Measurements from ENCODE around the gene PRKAR2A.
A peak's percentile ranks its signal among the peaks of the same experiment; 100 is the strongest.
"Not testable (repeated sequence)": the region's sequence is repeated elsewhere in the genome, so short reads cannot be mapped to it uniquely, and the experiment has no call there.

The PRKAR2A gene

GRCh38 chr3:48819234-48820221 lies 28.1 kb downstream of the PRKAR2A start:
- TF ChIP-seq POLR2A (IDR thresholded peaks at IDR 0.05; ENCODE audit: low read depth, low read length) = no peak
- DNase-seq (ENCODE audit: insufficient read length, low spot score) (no peak), FAIRE-seq (no peak)

- no peak for TF ChIP-seq POLR2A (IDR thresholded peaks at IDR 0.05; ENCODE audit: low read depth, low read length)
- DNase-seq (ENCODE audit: insufficient read length, low spot score) (no peak), FAIRE-seq (no peak)
These were observed 36.1 kb downstream of the PRKAR2A start for GRCh38 chr3:48811524-48811923.

- no peak for DNase-seq (ENCODE audit: insufficient read length, low spot score)
- no peak for FAIRE-seq
- no peak for TF ChIP-seq POLR2A (IDR thresholded peaks at IDR 0.05; ENCODE audit: low read depth, low read length)
These were observed 42.7 kb downstream of the PRKAR2A start for GRCh38 chr3:48804930-48805329.

- not testable (repeated sequence) for DNase-seq (ENCODE audit: insufficient read length, low spot score); FAIRE-seq
These were observed 46.8 kb downstream of the PRKAR2A start for GRCh38 chr3:48800831-48801230.

- no peak for DNase-seq (ENCODE audit: insufficient read length, low spot score)
- no peak for FAIRE-seq
These were observed 48.7 kb downstream of the PRKAR2A start for GRCh38 chr3:48798998-48799397.

GRCh38 chr3:48797626-48798025 lies 50.0 kb downstream of the PRKAR2A start:
- FAIRE-seq = peak; percentile 36
- DNase-seq (ENCODE audit: insufficient read length, low spot score) = no peak
- TF ChIP-seq POLR2A (IDR thresholded peaks at IDR 0.05; ENCODE audit: low read depth, low read length) = no peak

More at GRCh38 chr3:48798998-48799397, 48.7 kb downstream of the PRKAR2A start:
- no peak for TF ChIP-seq POLR2A (IDR thresholded peaks at IDR 0.05; ENCODE audit: low read depth, low read length)

GRCh38 chr3:48795997-48796732 lies 51.5 kb downstream of the PRKAR2A start:
- FAIRE-seq (no peak), DNase-seq (ENCODE audit: insufficient read length, low spot score) (no peak)
- no peak for TF ChIP-seq POLR2A (IDR thresholded peaks at IDR 0.05; ENCODE audit: low read depth, low read length)

- not testable (repeated sequence) for DNase-seq (ENCODE audit: insufficient read length, low spot score); FAIRE-seq
These were observed 54.2 kb downstream of the PRKAR2A start for GRCh38 chr3:48793484-48793883.

GRCh38 chr3:48789665-48790064 lies 58.0 kb downstream of the PRKAR2A start:
- no peak for TF ChIP-seq POLR2A (IDR thresholded peaks at IDR 0.05; ENCODE audit: low read depth, low read length)
- no peak for DNase-seq (ENCODE audit: insufficient read length, low spot score)
- FAIRE-seq = no peak

- TF ChIP-seq POLR2A (IDR thresholded peaks at IDR 0.05; ENCODE audit: low read depth, low read length) = no peak
- FAIRE-seq = no peak
These were observed 59.0 kb downstream of the PRKAR2A start for GRCh38 chr3:48788544-48789162.

GRCh38 chr3:48784426-48785120 lies 63.1 kb downstream of the PRKAR2A start:
- DNase-seq (ENCODE audit: insufficient read length, low spot score) = no peak
- FAIRE-seq = no peak
- no peak for TF ChIP-seq POLR2A (IDR thresholded peaks at IDR 0.05; ENCODE audit: low read depth, low read length)

More at GRCh38 chr3:48788544-48789162, 59.0 kb downstream of the PRKAR2A start:
- DNase-seq (ENCODE audit: insufficient read length, low spot score) = no peak

- no peak for FAIRE-seq
- no peak for TF ChIP-seq POLR2A (IDR thresholded peaks at IDR 0.05; ENCODE audit: low read depth, low read length)
- no peak for DNase-seq (ENCODE audit: insufficient read length, low spot score)
These were observed 64.4 kb downstream of the PRKAR2A start for GRCh38 chr3:48783304-48783703.

- FAIRE-seq (no peak), DNase-seq (ENCODE audit: insufficient read length, low spot score) (no peak)
These were observed 65.6 kb downstream of the PRKAR2A start for GRCh38 chr3:48782046-48782445.

GRCh38 chr3:48778565-48778964 lies 69.1 kb downstream of the PRKAR2A start:
- FAIRE-seq; DNase-seq (ENCODE audit: insufficient read length, low spot score): not testable (repeated sequence)

More at GRCh38 chr3:48782046-48782445, 65.6 kb downstream of the PRKAR2A start:
- no peak for TF ChIP-seq POLR2A (IDR thresholded peaks at IDR 0.05; ENCODE audit: low read depth, low read length)

All from H54 (cell line).